Motor neuron (in vitro differentiated cells): Measurements from ENCODE around the gene PMFBP1. TPM values are rescaled to one million over a fixed set of nuclear protein-coding genes. Genes with fewer than 3 reads are reported as not detected.

Experiments used
- ATAC-seq, 8 experiments: fragments of 200-7000 bp; cut with Tn5 transposase; replicated peaks in 6 of 8; 2 replicates each; pipeline ENCODE4 v1.8.0; 2021; ENCODE audit warnings: mild to moderate bottlenecking in 8 of 8, moderate library complexity in 8 of 8
- H3K27ac ChIP-seq, 2 donors: fragments of 250-450 bp; sonication (Bioruptor Pico); 2 replicates each; pipeline ENCODE4 v1.9.0; 2021; ENCODE audit warnings: antibody characterized with exemption in 2 of 2, mild to moderate bottlenecking in 2 of 2, moderate library complexity in 1 of 2
- H3K4me1 ChIP-seq, 2 donors: fragments of 250-450 bp; sonication (Bioruptor Pico); replicated peaks in 1 of 2; 2 replicates each; pipeline ENCODE4 v1.6.1; 2021; ENCODE audit warnings: antibody characterized with exemption in 2 of 2, mild to moderate bottlenecking in 2 of 2, moderate library complexity in 1 of 2
- H3K4me3 ChIP-seq, 5 donors: fragments of 250-450 bp; sonication (Bioruptor Pico); 2 replicates each; pipeline ENCODE4 v1.9.0; 2021; ENCODE audit warnings: antibody characterized with exemption in 5 of 5, mild to moderate bottlenecking in 5 of 5, moderate library complexity in 4 of 5
- WGBS, 10 experiments: fragments of 450-650 bp; shearing (Covaris generic); methylation state at CpG; one replicate each; pipeline ENCODE4 v1.0.0; 2022; 5-methylcytosine and 5-hydroxymethylcytosine counted together
- in situ Hi-C, 9 experiments: fragments of 400-800 bp; cut with MboI; loops; one replicate each; pipeline ENCODE4 v1.15.0; 2021; ENCODE audit warnings: low sequenced_read_pairs in 9 of 9, low pct_unique_long_range_greater_than_20kb in 2 of 9; ENCODE audit not compliant: unreplicated experiment in 9 of 9
- total RNA-seq, 8 experiments: library from RNA; unstranded; fragments of 300-600 nt; gene quantifications; 2 replicates each; pipeline versions ENCODE4 v1.2.3 to v1.2.4, GENCODE V29; 2022

Gene PMFBP1
- total RNA-seq, 8 experiments from 2014 or later = 0.76 to 6.7 (median 1.5) TPM

- Histone ChIP-seq H3K4me3 (no peak overlapping the region), H3K4me1 (no peaks in the 10 kb centered on the region), H3K27ac (no peak overlapping the region)
- in situ Hi-C loops = loop anchor here in 2 of 9 experiments (25.0 kb wide), 2 partner anchors 99 to 324 kb away; no protein-coding TSS in a partner anchor
- no peak for ATAC-seq
- 69 to 100% (median 93%) methylated on average over 1 to 4 of the region's 4 CpGs; no CpG with 5 or more reads in 5 of the 10 experiments for whole genome bisulfite sequencing, 10 experiments
Measured at GRCh38 chr16:72138064-72138572, 33.8 kb downstream of the PMFBP1 start.

DNA sequence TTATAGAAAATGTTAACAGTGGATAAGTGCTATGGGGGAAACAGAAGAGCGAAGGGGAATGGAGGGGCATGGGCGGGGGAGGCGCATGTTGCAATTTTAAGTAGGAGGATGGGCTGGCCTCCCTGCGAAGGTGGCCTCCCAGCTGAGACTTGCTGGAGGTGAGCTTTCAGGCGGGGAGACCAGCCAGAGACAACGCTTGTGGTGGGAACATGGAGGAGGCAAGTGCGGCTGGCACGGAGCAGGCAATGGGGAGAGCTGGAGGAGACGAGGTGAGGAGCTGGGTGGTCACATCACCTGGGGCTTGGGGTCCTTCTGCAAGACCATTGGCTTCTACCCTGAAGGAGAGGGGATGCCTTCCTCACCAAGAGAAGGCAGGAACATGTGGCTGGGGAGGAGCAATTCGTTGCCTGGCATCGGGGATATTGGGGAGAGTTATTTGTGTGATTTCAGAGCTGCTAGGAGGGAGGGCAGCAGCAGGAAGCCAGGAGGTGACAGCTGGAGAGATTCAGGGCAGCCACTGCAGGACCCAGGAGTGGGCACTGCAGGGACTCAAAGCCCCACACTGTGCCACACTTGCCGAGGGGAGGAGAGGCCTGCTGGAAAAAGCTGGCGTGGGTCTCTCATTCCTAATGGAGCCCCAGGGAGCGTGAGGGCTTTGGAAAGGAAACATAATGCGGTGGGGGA lies 34.4 kb downstream of the PMFBP1 start:
- H3K4me3 ChIP-seq = no peak overlapping the region
- 40 to 95% (median 74%) methylated on average over 1 to 9 of the region's 15 CpGs; no CpG with 5 or more reads in 2 of the 10 experiments for WGBS, 10 experiments
- H3K27ac ChIP-seq = no peak overlapping the region
- no peak for ATAC-seq
- in situ Hi-C loops = loop anchor here in 2 of 9 experiments (25.0 kb wide), 2 partner anchors 100 to 325 kb away; no protein-coding TSS in a partner anchor
- H3K4me1 ChIP-seq = no peaks in the 10 kb centered on the region

GRCh38 chr16:72134507-72134906 lies 37.4 kb downstream of the PMFBP1 start:
- H3K4me3 ChIP-seq = no peak overlapping the region
- H3K4me1 ChIP-seq = no peaks in the 10 kb centered on the region
- in situ Hi-C loops = loop anchor here in 2 of 9 experiments (25.0 kb wide), 2 partner anchors 103 to 328 kb away; no protein-coding TSS in a partner anchor
- H3K27ac ChIP-seq = no peak overlapping the region
- 43 to 93% (median 78%) methylated on average over 1 to 2 of the region's 2 CpGs; no CpG with 5 or more reads in 6 of the 10 experiments for WGBS, 10 experiments
- no peak for ATAC-seq

GRCh38 chr16:72132726-72133125 lies 39.2 kb downstream of the PMFBP1 start:
- WGBS, 10 experiments = 0 to 83% (median 60%) methylated on average over 1 to 2 of the region's 3 CpGs; no CpG with 5 or more reads in 4 of the 10 experiments
- H3K27ac ChIP-seq = no peak overlapping the region
- no peak for ATAC-seq
- no peaks in the 10 kb centered on the region for H3K4me1 ChIP-seq
- in situ Hi-C loops = loop anchor here in 2 of 9 experiments (25.0 kb wide), 2 partner anchors 105 to 330 kb away; no protein-coding TSS in a partner anchor
- H3K4me3 ChIP-seq = no peak overlapping the region

DNA sequence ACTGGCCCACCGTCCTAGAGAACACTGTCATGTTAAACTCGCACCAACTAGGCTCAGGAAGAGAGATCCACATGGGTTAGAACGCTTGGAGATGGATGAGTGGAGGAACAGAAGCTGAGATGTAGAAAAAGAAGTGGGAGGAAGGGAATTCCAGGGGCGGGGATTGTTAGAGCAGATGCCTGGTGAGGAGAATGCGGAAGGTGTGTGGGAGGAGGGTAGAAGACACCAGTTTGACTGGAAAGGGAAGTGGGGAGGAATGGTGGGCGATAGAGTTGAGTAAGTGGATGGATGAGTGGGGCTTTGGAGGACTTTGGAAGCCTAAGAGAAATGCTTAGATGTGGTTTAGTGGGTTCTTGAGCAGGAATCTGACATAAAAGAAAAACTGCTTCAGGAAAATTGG lies 40.9 kb downstream of the PMFBP1 start:
- in situ Hi-C loops = loop anchor here in 2 of 9 experiments (25.0 kb wide), 2 partner anchors 106 to 331 kb away; no protein-coding TSS in a partner anchor
- 28 to 79% (median 71%) methylated on average over 2 to 6 of the region's 6 CpGs for WGBS, 10 experiments
- no peak overlapping the region for H3K4me3 ChIP-seq
- H3K27ac ChIP-seq = no peak overlapping the region
- H3K4me1 ChIP-seq = no peaks in the 10 kb centered on the region
- no peak for ATAC-seq

- H3K27ac ChIP-seq = no peak overlapping the region
- in situ Hi-C loops = loop anchor here in 2 of 9 experiments (25.0 kb wide), 2 partner anchors 107 to 332 kb away; no protein-coding TSS in a partner anchor
- no peak overlapping the region for H3K4me3 ChIP-seq
- 37 to 100% (median 81%) methylated on average over 1 to 5 of the region's 7 CpGs; no CpG with 5 or more reads in 4 of the 10 experiments for WGBS, 10 experiments
- peaks cover 6 to 7% of the 10 kb centered on the region in 2 donors for H3K4me1 ChIP-seq
- no peak for ATAC-seq
Measured at GRCh38 chr16:72129976-72130656, 41.8 kb downstream of the PMFBP1 start.

DNA sequence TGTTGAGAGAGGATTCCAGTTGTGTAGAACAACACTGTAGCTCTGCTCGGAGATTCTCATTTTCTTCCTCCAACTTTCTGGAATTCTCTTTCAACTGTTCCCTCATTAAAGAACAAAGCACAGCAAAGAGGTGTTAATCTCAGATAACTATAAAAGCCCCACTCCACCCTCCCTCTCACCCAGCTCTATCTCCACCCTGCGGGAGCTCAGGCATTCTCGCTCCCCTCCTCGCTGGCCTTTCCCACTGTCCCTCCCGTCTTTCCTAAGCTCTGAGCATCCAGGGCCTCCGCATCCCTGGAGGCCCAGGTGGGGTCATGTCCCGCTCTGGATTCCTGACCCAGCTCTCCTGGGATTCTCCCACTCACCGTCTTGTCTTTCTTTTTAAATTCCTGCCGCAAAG lies 43.3 kb downstream of the PMFBP1 start:
- 78 to 100% (median 94%) methylated on average over 1 to 9 of the region's 9 CpGs; no CpG with 5 or more reads in 3 of the 10 experiments for WGBS, 10 experiments
- no peak overlapping the region for H3K27ac ChIP-seq
- ATAC-seq = no peak
- no peak overlapping the region for H3K4me3 ChIP-seq
- H3K4me1 ChIP-seq = peaks cover 9 to 13% of the 10 kb centered on the region in 2 donors
- in situ Hi-C loops = loop anchor here in 2 of 9 experiments (25.0 kb wide), 2 partner anchors 109 to 334 kb away; no protein-coding TSS in a partner anchor

DNA sequence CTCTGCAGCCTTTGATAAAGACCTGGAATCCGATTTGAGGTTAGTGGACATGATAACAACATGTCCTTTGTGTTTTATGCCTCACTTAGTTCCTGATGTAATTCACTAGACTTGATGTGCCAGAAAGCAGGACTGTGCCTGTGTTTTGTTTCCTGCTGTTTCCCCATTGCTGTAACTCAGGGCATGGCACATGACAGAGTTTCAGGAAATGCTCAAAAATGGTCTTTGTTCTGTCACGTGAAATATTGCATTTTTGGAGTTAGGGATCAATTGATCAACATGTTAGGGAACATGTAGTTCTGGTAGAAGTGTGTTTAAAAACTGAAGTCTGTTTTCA lies 45.6 kb downstream of the PMFBP1 start:
- Histone ChIP-seq H3K4me3 (no peak overlapping the region), H3K27ac (no peak overlapping the region), H3K4me1 (peaks cover 9 to 13% of the 10 kb centered on the region in 2 donors)
- 10 to 100% (median 36%) methylated on average over 1 to 2 of the region's 2 CpGs; no CpG with 5 or more reads in 4 of the 10 experiments for WGBS, 10 experiments
- ATAC-seq = no peak
- in situ Hi-C loops = loop anchor here in 2 of 9 experiments (25.0 kb wide), 2 partner anchors 111 to 336 kb away; no protein-coding TSS in a partner anchor

DNA sequence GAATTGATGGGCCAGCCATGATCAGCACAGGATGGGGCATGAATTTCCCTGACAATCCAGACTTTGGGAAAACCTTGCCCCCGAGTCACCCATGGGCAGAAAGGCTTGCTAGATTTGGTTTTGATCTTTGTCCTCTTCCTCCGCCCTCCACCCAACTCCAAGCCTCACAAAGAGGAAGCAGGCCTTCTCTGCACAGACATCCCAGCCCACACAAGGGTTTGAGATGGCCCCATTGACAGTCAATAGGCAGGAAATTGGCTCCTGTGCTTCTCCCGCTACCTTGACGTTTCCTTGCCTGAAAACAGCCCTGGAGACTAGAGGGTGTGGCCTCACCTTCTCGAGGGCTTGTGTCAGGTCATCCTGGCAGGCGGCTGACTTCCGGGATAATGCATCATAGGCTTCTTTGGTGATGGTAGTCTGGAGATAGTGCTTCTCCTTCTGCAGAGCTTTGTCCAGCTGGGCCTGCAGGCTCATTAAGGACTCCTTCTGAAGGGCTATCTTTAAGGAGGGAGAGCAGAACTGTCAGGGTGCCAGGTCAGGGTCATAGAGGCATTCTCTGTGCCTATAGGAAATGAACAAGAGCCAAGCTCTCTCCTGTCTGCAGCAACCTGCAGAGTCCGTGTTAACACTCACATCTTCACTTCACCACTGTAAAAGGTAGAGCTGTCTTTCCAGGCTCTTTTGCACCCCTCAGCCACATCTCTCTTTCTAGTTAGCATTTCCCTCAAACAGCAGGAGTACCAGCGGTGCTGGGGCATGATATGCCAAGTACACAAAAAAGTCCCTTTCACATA lies 46.1 kb downstream of the PMFBP1 start:
- in situ Hi-C loops = loop anchor here in 2 of 9 experiments (25.0 kb wide), 2 partner anchors 111 to 336 kb away; no protein-coding TSS in a partner anchor
- Histone ChIP-seq H3K4me3 (no peak overlapping the region), H3K4me1 (peaks cover 9 to 13% of the 10 kb centered on the region in 2 donors), H3K27ac (peak overlapping the region; percentile 1 to 5)
- no peak for ATAC-seq
- WGBS, 10 experiments = 40 to 100% (median 82%) methylated on average over 1 to 6 of the region's 9 CpGs

- in situ Hi-C loops = loop anchor here in 2 of 9 experiments (25.0 kb wide), 2 partner anchors 112 to 337 kb away; no protein-coding TSS in a partner anchor
- peak; percentile 89 to 97 (median 92) for ATAC-seq
- peaks cover 9 to 13% of the 10 kb centered on the region in 2 donors for H3K4me1 ChIP-seq
- H3K4me3 ChIP-seq = no peak overlapping the region
- WGBS, 10 experiments = 0 to 70% (median 37%) methylated on average over 1 to 7 of the region's 13 CpGs; no CpG with 5 or more reads in 1 of the 10 experiments
- peak overlapping the region; percentile 1 to 58 for H3K27ac ChIP-seq
Measured at GRCh38 chr16:72124761-72125634, 47.0 kb downstream of the PMFBP1 start.

DNA sequence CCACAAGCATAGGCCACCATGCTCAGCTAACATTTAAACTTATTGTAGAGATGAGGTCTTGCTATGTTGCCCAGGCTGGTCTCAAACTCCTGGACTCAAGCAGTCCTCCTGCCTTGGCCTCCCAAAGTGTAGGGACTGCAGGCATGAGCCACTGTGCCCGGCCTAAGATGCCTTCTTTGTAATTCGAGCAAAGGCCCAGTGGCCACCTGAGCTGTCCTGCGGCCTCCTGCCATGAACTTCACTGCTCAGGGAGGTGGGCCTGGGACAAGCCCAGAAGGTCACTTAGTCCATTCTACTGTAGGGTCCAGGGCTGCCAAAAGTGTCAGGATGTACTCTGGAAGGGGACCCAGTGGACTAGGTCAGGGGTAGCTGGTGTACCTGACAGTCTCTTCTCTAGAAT lies 47.8 kb downstream of the PMFBP1 start:
- peaks cover 9 to 13% of the 10 kb centered on the region in 2 donors for H3K4me1 ChIP-seq
- in situ Hi-C loops = no loop called here
- WGBS, 10 experiments = 100% methylated on average over 1 to 3 of the region's 3 CpGs; no CpG with 5 or more reads in 8 of the 10 experiments
- no peak for ATAC-seq
- no peak overlapping the region for H3K4me3 ChIP-seq
- no peak overlapping the region for H3K27ac ChIP-seq
